Astrocyte (in vitro differentiated cells and primary cell): ENCODE results near the gene PIP4K2C. TPM values are rescaled to one million over a fixed set of nuclear protein-coding genes. Genes with fewer than 3 reads are reported as not detected.
A peak's percentile ranks its signal among the peaks of the same experiment; 100 is the strongest.

ENCODE experiments used
- DNase-seq: peaks from one replicate; pipeline ENCODE4 v3.0.0-alpha.2; 2010; ENCODE audit warnings: low read depth
- FAIRE-seq: peaks from 2 replicates; lab custom pipeline; 2011; peaks lifted over from hg19 to GRCh38; lab: Jason Lieb, UNC
- H2AFZ ChIP-seq: 2 replicates; pipeline ENCODE4 v1.6.0; 2012; ENCODE audit warnings: low read depth, low read length, inconsistent platforms
- H3K27ac ChIP-seq: 2 replicates; pipeline ENCODE4 v1.5.1; 2011; ENCODE audit warnings: low read depth, low read length, inconsistent platforms
- H3K27me3 ChIP-seq: 2 replicates; pipeline ENCODE4 v1.6.0; 2011; ENCODE audit warnings: low read length, inconsistent platforms; ENCODE audit not compliant: insufficient read depth
- H3K36me3 ChIP-seq: 2 replicates; pipeline ENCODE4 v1.5.1; 2011; ENCODE audit warnings: low read length, inconsistent platforms; ENCODE audit not compliant: insufficient read depth
- H3K4me1 ChIP-seq: 2 replicates; pipeline ENCODE4 v1.5.1; 2011; ENCODE audit warnings: low read length, inconsistent platforms; ENCODE audit not compliant: insufficient read depth
- H3K4me2 ChIP-seq: 2 replicates; pipeline ENCODE4 v1.6.0; 2012; ENCODE audit warnings: low read length, inconsistent platforms
- H3K4me3 ChIP-seq: 2 replicates; pipeline ENCODE4 v1.5.1; 2011; ENCODE audit warnings: low read depth, mild to moderate bottlenecking, low read length, inconsistent platforms; ENCODE audit not compliant: insufficient read depth
- H3K79me2 ChIP-seq: 2 replicates; pipeline ENCODE4 v1.6.0; 2012; ENCODE audit warnings: mild to moderate bottlenecking, low read length, inconsistent platforms; ENCODE audit not compliant: insufficient read depth
- H3K9ac ChIP-seq: 2 replicates; pipeline ENCODE4 v1.6.0; 2012; ENCODE audit warnings: mild to moderate bottlenecking, low read length, inconsistent platforms
- H3K9me3 ChIP-seq: 2 replicates; pipeline ENCODE4 v1.5.1; 2012; ENCODE audit warnings: low read depth, mild to moderate bottlenecking, low read length, inconsistent platforms; ENCODE audit not compliant: insufficient read depth
- H4K20me1 ChIP-seq: 2 replicates; pipeline ENCODE4 v1.6.0; 2012; ENCODE audit warnings: low read length, inconsistent platforms; ENCODE audit not compliant: insufficient read depth
- H3K27ac Mint-ChIP-seq: one replicate; pipeline ENCODE4 v1.8.0; 2021; ENCODE audit warnings: mild to moderate bottlenecking, mixed read lengths; ENCODE audit not compliant: unreplicated experiment
- H3K27me3 Mint-ChIP-seq: one replicate; pipeline ENCODE4 v1.8.0; 2021; ENCODE audit warnings: low read depth, mixed read lengths; ENCODE audit not compliant: unreplicated experiment
- H3K36me3 Mint-ChIP-seq: one replicate; pipeline ENCODE4 v1.8.0; 2021; ENCODE audit warnings: low read depth, mixed read lengths; ENCODE audit not compliant: unreplicated experiment
- H3K4me1 Mint-ChIP-seq: one replicate; pipeline ENCODE4 v1.8.0; 2021; ENCODE audit warnings: low read depth, mixed read lengths; ENCODE audit not compliant: unreplicated experiment
- H3K4me3 Mint-ChIP-seq: one replicate; pipeline ENCODE4 v1.8.0; 2021; ENCODE audit warnings: mild to moderate bottlenecking, moderate library complexity, mixed read lengths; ENCODE audit not compliant: unreplicated experiment
- H3K9me3 Mint-ChIP-seq: one replicate; pipeline ENCODE4 v1.8.0; 2021; ENCODE audit warnings: mild to moderate bottlenecking, mixed read lengths; ENCODE audit not compliant: unreplicated experiment
- EZH2 ChIP-seq: IDR thresholded peaks from 2 replicates; pipeline ENCODE4 v1.6.1; 2012; ENCODE audit warnings: mild to moderate bottlenecking, low read length, inconsistent platforms; ENCODE audit not compliant: insufficient read depth
- total RNA-seq: library from RNA; stranded (reverse); gene quantifications from 2 replicates; pipeline ENCODE4 v1.2.1, GENCODE V29; 2021
- TF ChIP-seq, protein P1 (sequence below): IDR thresholded peaks from 2 replicates; pipeline ENCODE4 v1.5.1; 2011; ENCODE audit warnings: low read depth, mild to moderate bottlenecking, inconsistent platforms, low read length, moderate library complexity; ENCODE audit not compliant: insufficient read depth

Gene PIP4K2C
- total RNA-seq, 1 donor from 2014 or later = 43.3 TPM

DNA sequence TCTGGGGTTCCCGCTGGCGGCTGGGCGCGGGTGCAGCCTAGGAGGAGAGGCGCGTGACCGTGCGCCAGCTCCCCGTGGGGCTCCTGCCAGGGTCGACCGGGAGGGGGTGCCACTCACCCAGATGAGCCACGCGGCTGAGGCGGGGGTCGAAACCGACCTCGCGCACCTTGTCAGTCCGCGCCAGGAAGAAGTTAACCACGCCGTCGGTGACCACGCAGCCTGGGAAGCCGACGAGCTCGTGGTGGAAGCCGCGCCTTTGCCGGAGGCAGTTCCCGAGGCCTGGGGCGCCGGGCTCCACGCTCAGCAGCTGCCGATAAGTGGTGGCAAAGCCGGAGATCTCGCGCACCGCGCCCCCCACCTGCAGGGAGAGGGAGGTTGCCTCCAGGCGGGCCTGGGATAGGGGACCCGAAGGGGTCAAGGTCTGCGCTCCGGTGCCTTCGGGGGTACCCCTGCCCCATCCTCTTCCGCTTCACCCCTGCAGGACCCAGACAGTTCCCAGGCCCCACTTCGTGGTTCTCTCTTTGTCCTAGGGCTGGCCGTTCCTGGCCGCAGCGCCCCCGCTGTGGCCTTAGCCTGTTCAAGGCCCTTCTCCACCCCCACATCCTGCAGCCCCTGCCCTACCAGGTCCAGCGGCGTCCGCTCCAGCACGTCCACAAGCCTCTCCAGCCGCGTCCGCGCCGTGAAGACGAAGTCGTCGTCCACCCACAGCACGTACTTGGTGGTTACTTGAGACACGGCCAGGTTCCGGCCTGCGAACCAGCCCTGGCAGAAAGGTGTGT, 36.7 kb downstream of the PIP4K2C start:
- H3K9me3 ChIP-seq = no peaks in the 10 kb centered on the region
- Mint-ChIP-seq H3K4me1 (no peaks in the 10 kb centered on the region), H3K4me3 (no peak overlapping the region), H3K27me3 (peaks cover 85% of the 10 kb centered on the region), H3K9me3 (peaks cover 10% of the 10 kb centered on the region), H3K27ac (no peak overlapping the region), H3K36me3 (peaks cover 19% of the 10 kb centered on the region)
- H3K9ac ChIP-seq = no peak overlapping the region
- TF ChIP-seq EZH2 = peak; percentile 49
- TF ChIP-seq, protein P1, sequence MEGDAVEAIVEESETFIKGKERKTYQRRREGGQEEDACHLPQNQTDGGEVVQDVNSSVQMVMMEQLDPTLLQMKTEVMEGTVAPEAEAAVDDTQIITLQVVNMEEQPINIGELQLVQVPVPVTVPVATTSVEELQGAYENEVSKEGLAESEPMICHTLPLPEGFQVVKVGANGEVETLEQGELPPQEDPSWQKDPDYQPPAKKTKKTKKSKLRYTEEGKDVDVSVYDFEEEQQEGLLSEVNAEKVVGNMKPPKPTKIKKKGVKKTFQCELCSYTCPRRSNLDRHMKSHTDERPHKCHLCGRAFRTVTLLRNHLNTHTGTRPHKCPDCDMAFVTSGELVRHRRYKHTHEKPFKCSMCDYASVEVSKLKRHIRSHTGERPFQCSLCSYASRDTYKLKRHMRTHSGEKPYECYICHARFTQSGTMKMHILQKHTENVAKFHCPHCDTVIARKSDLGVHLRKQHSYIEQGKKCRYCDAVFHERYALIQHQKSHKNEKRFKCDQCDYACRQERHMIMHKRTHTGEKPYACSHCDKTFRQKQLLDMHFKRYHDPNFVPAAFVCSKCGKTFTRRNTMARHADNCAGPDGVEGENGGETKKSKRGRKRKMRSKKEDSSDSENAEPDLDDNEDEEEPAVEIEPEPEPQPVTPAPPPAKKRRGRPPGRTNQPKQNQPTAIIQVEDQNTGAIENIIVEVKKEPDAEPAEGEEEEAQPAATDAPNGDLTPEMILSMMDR = no peak
- H3K36me3 ChIP-seq = no peaks in the 10 kb centered on the region
- FAIRE-seq = no peak
- peak overlapping the region; percentile 18 for H2AFZ ChIP-seq
- no peak overlapping the region for H3K27ac ChIP-seq
- DNase-seq = no peak
- no peak overlapping the region for H3K4me3 ChIP-seq
- H3K79me2 ChIP-seq = no peaks in the 10 kb centered on the region
- H3K27me3 ChIP-seq = peaks cover 73% of the 10 kb centered on the region
- H3K4me2 ChIP-seq = peak overlapping the region; percentile 19
- H3K4me1 ChIP-seq = peaks cover 5% of the 10 kb centered on the region
- H4K20me1 ChIP-seq = peaks cover under 1% of the 10 kb centered on the region

- H3K4me3 Mint-ChIP-seq = no peak overlapping the region
Observed at GRCh38 chr12:57628280-57629191, 37.5 kb downstream of the PIP4K2C start.

More at GRCh38 chr12:57628280-57629191, 37.5 kb downstream of the PIP4K2C start:
- Mint-ChIP-seq H3K27me3 (peaks cover 80% of the 10 kb centered on the region), H3K4me1 (no peaks in the 10 kb centered on the region), H3K9me3 (peaks cover 6% of the 10 kb centered on the region), H3K27ac (no peak overlapping the region), H3K36me3 (peaks cover 19% of the 10 kb centered on the region)
- H3K36me3 ChIP-seq = no peaks in the 10 kb centered on the region
- H3K4me3 ChIP-seq = no peak overlapping the region
- H3K9ac ChIP-seq = no peak overlapping the region
- H3K79me2 ChIP-seq = no peaks in the 10 kb centered on the region
- FAIRE-seq (no peak), DNase-seq (no peak)
- H4K20me1 ChIP-seq = no peaks in the 10 kb centered on the region
- TF ChIP-seq EZH2 = no peak
- TF ChIP-seq, protein P1 = no peak
- H3K27me3 ChIP-seq = peaks cover 65% of the 10 kb centered on the region
- H2AFZ ChIP-seq = no peak overlapping the region
- H3K27ac ChIP-seq = no peak overlapping the region
- H3K9me3 ChIP-seq = no peaks in the 10 kb centered on the region
- peaks cover 5% of the 10 kb centered on the region for H3K4me1 ChIP-seq
- H3K4me2 ChIP-seq = no peak overlapping the region
